ENCODE measurements around the gene SULT1A2. TPM values are rescaled to one million over a fixed set of nuclear protein-coding genes. Genes with fewer than 3 reads are reported as not detected.

Gene SULT1A2
- total and polyA plus RNA-seq, 2 of the 4 experiments (the other 2 are of a cell fraction) = 0.09 TPM; not detected in 1

- Histone ChIP-seq H4K5ac (ENCODE audit: low read depth, low read length) (no peak overlapping the region), H2AFZ (replicated peaks; ENCODE audit: low read length, poor library complexity) (no peak overlapping the region), H3K56ac (ENCODE audit: extremely low read depth, insufficient read depth, low read length) (no peak overlapping the region), H4K91ac (ENCODE audit: insufficient read depth, low read depth, low read length) (no peak overlapping the region), H2AK9ac (replicated peaks; ENCODE audit: low read depth, low read length, poor library complexity) (no peak overlapping the region), H3K4me2 (ENCODE audit: low read depth, low read length) (no peak overlapping the region), H4K8ac (ENCODE audit: low read depth in 2 of 2, low read length in 2 of 2) (no peak overlapping the region), H2BK5ac (ENCODE audit: low read depth, low read length, poor library complexity, severe bottlenecking) (no peak overlapping the region), H3K4me3 (ENCODE audit: insufficient read depth, low read depth, low read length) (no peak overlapping the region), H3K4me1 (ENCODE audit: control insufficient read depth, insufficient read depth, low read length) (no peaks in the 10 kb centered on the region), H2AK5ac (ENCODE audit: low read depth, low read length) (no peak overlapping the region), H3K27me3 (ENCODE audit: control insufficient read depth, insufficient read depth, low read length) (peaks cover 2% of the 10 kb centered on the region; the same call in 1 of the 2 replicates), H3K79me1 (ENCODE audit: low read depth in 1 of 2, low read length in 2 of 2) (no peaks in the 10 kb centered on the region), H2BK15ac (ENCODE audit: low read depth, low read length) (no peak overlapping the region), H3K9ac (ENCODE audit: low read depth, low read length) (no peak overlapping the region), H2BK20ac (ENCODE audit: low read depth, low read length) (no peak overlapping the region), H3K14ac (replicated peaks; ENCODE audit: low read depth, low read length) (no peak overlapping the region), H3K23ac (ENCODE audit: low read depth, low read length) (no peak overlapping the region), H3K4ac (ENCODE audit: low read depth, low read length) (no peak overlapping the region), H3K9me3 (ENCODE audit: control insufficient read depth, insufficient read depth, low read length) (no peaks in the 10 kb centered on the region), H3K36me3 (ENCODE audit: control insufficient read depth, insufficient read depth, low read length) (peaks cover 19% of the 10 kb centered on the region), H3K9me1 (ENCODE audit: insufficient read depth, low read length) (no peaks in the 10 kb centered on the region), H4K20me1 (ENCODE audit: insufficient read depth, low read length) (no peaks in the 10 kb centered on the region), H2BK120ac (ENCODE audit: low read depth, low read length) (no peak overlapping the region), H3K27ac (ENCODE audit: insufficient read depth, low read length) (no peak overlapping the region), H3K18ac (ENCODE audit: low read depth, low read length) (no peak overlapping the region)
- CTCF ChIA-PET = no interaction called here
- intact Hi-C loops (cut with micrococcal nuclease) (no loop called here), dilution Hi-C loops (cut with HindIII; ENCODE audit: low sequenced_read_pairs, unreplicated experiment) (no loop called here), in situ Hi-C loops (cut with MboI; ENCODE audit: low sequenced_read_pairs) (no loop called here)
- 82% methylated on average over 2 of the region's 13 CpGs; no CpG with 5 or more reads in 1 of the 2 experiments for WGBS, 2 experiments (ENCODE audit: extremely low coverage in 2 of 2, insufficient read length in 1 of 2)
- TF ChIP-seq MAZ (IDR thresholded peaks at IDR 0.05; ENCODE audit: borderline replicate concordance, low read depth, low read length) (no peak), NFE2L2 (IDR thresholded peaks at IDR 0.05; ENCODE audit: low read depth, low read length) (no peak), FOS (IDR thresholded peaks at IDR 0.05; ENCODE audit: low read depth, low read length) (no peak), CEBPB (IDR thresholded peaks at IDR 0.05; ENCODE audit: low read depth, low read length) (no peak), RAD21 (IDR thresholded peaks at IDR 0.05; ENCODE audit: low read length) (no peak), RFX5 (IDR thresholded peaks at IDR 0.05; ENCODE audit: low read depth, low read length) (no peak), CHD1 (IDR thresholded peaks at IDR 0.05; ENCODE audit: low read depth, low read length) (no peak)
- TF ChIP-seq, protein P1, sequence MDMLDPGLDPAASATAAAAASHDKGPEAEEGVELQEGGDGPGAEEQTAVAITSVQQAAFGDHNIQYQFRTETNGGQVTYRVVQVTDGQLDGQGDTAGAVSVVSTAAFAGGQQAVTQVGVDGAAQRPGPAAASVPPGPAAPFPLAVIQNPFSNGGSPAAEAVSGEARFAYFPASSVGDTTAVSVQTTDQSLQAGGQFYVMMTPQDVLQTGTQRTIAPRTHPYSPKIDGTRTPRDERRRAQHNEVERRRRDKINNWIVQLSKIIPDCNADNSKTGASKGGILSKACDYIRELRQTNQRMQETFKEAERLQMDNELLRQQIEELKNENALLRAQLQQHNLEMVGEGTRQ (IDR thresholded peaks at IDR 0.05; ENCODE audit: low read depth, low read length) = no peak
- no TSS peak for BruUV-seq (replicated peaks)
- no peak for DNase-seq
- POLR2A ChIA-PET (ENCODE audit: unreplicated experiment) = no interaction called here
- no peak for ATAC-seq (ENCODE audit: low read depth)
Observed at GRCh38 chr16:28592979-28593553, 3.8 kb downstream of the SULT1A2 start.

Measured in IMR-90 (cell line).